Sigmoid colon (tissue), 4 donors: ENCODE measurements around the gene THBD.

Experiments
- EP300 ChIP-seq, 4 donors: sonication (generic); formaldehyde crosslinking; IDR thresholded peaks; one replicate each; pipeline ENCODE4 v1.6.1; 2017; ENCODE audit warnings: antibody characterized with exemption in 4 of 4
- POLR2A ChIP-seq, 2 donors: fragments of 450-650 bp; IDR thresholded peaks; one replicate each; pipeline ENCODE4 v1.6.1; 2016; ENCODE audit warnings: antibody characterized with exemption in 2 of 2, mild to moderate bottlenecking in 2 of 2, moderate library complexity in 2 of 2

GRCh38 chr20:23003881-23004460, 45.5 kb downstream of the THBD start:
- TF ChIP-seq POLR2A (IDR thresholded peaks at IDR 0.05) (no peak), EP300 (IDR thresholded peaks at IDR 0.05) (no peak)
